Measurements from ENCODE around the gene CLP1.

CLP1 gene

GRCh38 chr11:57657194-57658022 is at the start of gene CLP1:
CLP1 (plus strand) TSS chr11:57657762; CDS start chr11:57659477, 1,715 bp downstream.
- peak; percentile 91 for DNase-seq (ENCODE audit: extremely low spot score, insufficient read length, low read depth)
- peak; percentile 98 for FAIRE-seq

- FAIRE-seq (no peak), DNase-seq (ENCODE audit: extremely low spot score, insufficient read length, low read depth) (no peak)
These were observed 47.4 kb upstream of the CLP1 start for GRCh38 chr11:57610170-57610569.

GRCh38 chr11:57614234-57614772 is 43.3 kb upstream of the CLP1 start:
- DNase-seq (ENCODE audit: extremely low spot score, insufficient read length, low read depth) (no peak), FAIRE-seq (no peak)

GRCh38 chr11:57615308-57615707 is 42.3 kb upstream of the CLP1 start:
- DNase-seq (ENCODE audit: extremely low spot score, insufficient read length, low read depth), result no peak
- FAIRE-seq, result no peak

- FAIRE-seq, result no peak
- no peak for DNase-seq (ENCODE audit: extremely low spot score, insufficient read length, low read depth)
These were observed 41.0 kb upstream of the CLP1 start for GRCh38 chr11:57616595-57616994.

GRCh38 chr11:57618438-57618837 is 39.1 kb upstream of the CLP1 start:
- no peak for FAIRE-seq
- no peak for DNase-seq (ENCODE audit: extremely low spot score, insufficient read length, low read depth)

- DNase-seq (ENCODE audit: extremely low spot score, insufficient read length, low read depth), result no peak
- FAIRE-seq, result no peak
These were observed 38.2 kb upstream of the CLP1 start for GRCh38 chr11:57619331-57619730.

GRCh38 chr11:57620467-57620866 is 37.1 kb upstream of the CLP1 start:
- DNase-seq (ENCODE audit: extremely low spot score, insufficient read length, low read depth) (no peak), FAIRE-seq (no peak)

- DNase-seq (ENCODE audit: extremely low spot score, insufficient read length, low read depth) (no peak), FAIRE-seq (no peak)
These were observed 35.3 kb upstream of the CLP1 start for GRCh38 chr11:57622263-57622662.

- no peak for FAIRE-seq
These were observed 32.7 kb upstream of the CLP1 start for GRCh38 chr11:57624864-57625263.

GRCh38 chr11:57626895-57627294 is 30.7 kb upstream of the CLP1 start:
- FAIRE-seq (no peak), DNase-seq (ENCODE audit: extremely low spot score, insufficient read length, low read depth) (no peak)

More at GRCh38 chr11:57624864-57625263, 32.7 kb upstream of the CLP1 start:
- DNase-seq (ENCODE audit: extremely low spot score, insufficient read length, low read depth), result no peak

- FAIRE-seq (no peak), DNase-seq (ENCODE audit: extremely low spot score, insufficient read length, low read depth) (no peak)
These were observed 27.4 kb upstream of the CLP1 start for GRCh38 chr11:57630171-57630570.

- FAIRE-seq (no peak), DNase-seq (ENCODE audit: extremely low spot score, insufficient read length, low read depth) (no peak)
These were observed 25.4 kb upstream of the CLP1 start for GRCh38 chr11:57632116-57632515.

- FAIRE-seq (no peak), DNase-seq (ENCODE audit: extremely low spot score, insufficient read length, low read depth) (no peak)
These were observed 24.0 kb upstream of the CLP1 start for GRCh38 chr11:57633394-57634070.

GRCh38 chr11:57634311-57634710 is 23.3 kb upstream of the CLP1 start:
- no peak for DNase-seq (ENCODE audit: extremely low spot score, insufficient read length, low read depth)
- no peak for FAIRE-seq

GRCh38 chr11:57635246-57635645 is 22.3 kb upstream of the CLP1 start:
- DNase-seq (ENCODE audit: extremely low spot score, insufficient read length, low read depth) (no peak), FAIRE-seq (no peak)

GRCh38 chr11:57637626-57638004 is 19.9 kb upstream of the CLP1 start:
- FAIRE-seq, result no peak
- DNase-seq (ENCODE audit: extremely low spot score, insufficient read length, low read depth), result no peak

- FAIRE-seq, result peak; percentile 55
These were observed 19.4 kb upstream of the CLP1 start for GRCh38 chr11:57638005-57638781.

GRCh38 chr11:57638811-57639320 is 18.7 kb upstream of the CLP1 start:
- FAIRE-seq (no peak), DNase-seq (ENCODE audit: extremely low spot score, insufficient read length, low read depth) (no peak)

More at GRCh38 chr11:57638005-57638781, 19.4 kb upstream of the CLP1 start:
- no peak for DNase-seq (ENCODE audit: extremely low spot score, insufficient read length, low read depth)

Measured in GM18507 (cell line).